DOHH2 (cell line): Measurements from ENCODE around the gene ZNF697.

Experiments used
- H3F3A ChIP-seq: fragments of 200-600 bp; sonication (generic), shearing (Covaris generic); 2 replicates; pipeline ENCODE4 v1.6.0; 2016; ENCODE audit warnings: antibody characterized with exemption, mild to moderate bottlenecking; ENCODE audit not compliant: control insufficient read depth, insufficient read depth
- H3K27ac ChIP-seq: fragments of 200-600 bp; sonication (generic); 2 replicates; pipeline ENCODE4 v1.5.1; 2014; ENCODE audit warnings: low read depth, mild to moderate bottlenecking, low read length, moderate library complexity
- H3K27me3 ChIP-seq: fragments of 200-600 bp; sonication (generic); 2 replicates; pipeline ENCODE4 v1.6.1; 2014; ENCODE audit warnings: mild to moderate bottlenecking, low read length, mixed read lengths; ENCODE audit not compliant: control insufficient read depth
- H3K36me3 ChIP-seq: fragments of 200-600 bp; sonication (generic); 2 replicates; pipeline ENCODE4 v1.6.1; 2014; ENCODE audit warnings: mild to moderate bottlenecking, low read length, moderate library complexity, mixed read lengths; ENCODE audit not compliant: control insufficient read depth
- H3K4me1 ChIP-seq: fragments of 200-600 bp; sonication (generic); 2 replicates; pipeline ENCODE4 v1.6.1; 2014; ENCODE audit warnings: mild to moderate bottlenecking, low read length, mixed read lengths; ENCODE audit not compliant: control insufficient read depth
- H3K4me2 ChIP-seq: fragments of 200-600 bp; sonication (generic); 2 replicates; pipeline ENCODE4 v1.6.0; 2014; ENCODE audit warnings: mild to moderate bottlenecking, low read length, moderate library complexity
- H3K4me3 ChIP-seq: fragments of 200-600 bp; sonication (generic); 2 replicates; pipeline ENCODE4 v1.5.1; 2014; ENCODE audit warnings: mild to moderate bottlenecking, low read length, mixed read lengths
- H3K79me2 ChIP-seq: fragments of 200-600 bp; sonication (generic); 2 replicates; pipeline ENCODE4 v1.6.1; 2014; ENCODE audit warnings: mild to moderate bottlenecking, low read length, mixed read lengths; ENCODE audit not compliant: control insufficient read depth
- H3K9me2 ChIP-seq: fragments of 200-600 bp; sonication (generic); replicated peaks from 2 replicates; pipeline ENCODE4 v1.6.1; 2014; ENCODE audit warnings: mild to moderate bottlenecking, low read length, mixed read lengths; ENCODE audit not compliant: control insufficient read depth
- H3K9me3 ChIP-seq: fragments of 200-600 bp; sonication (generic); 2 replicates; pipeline ENCODE4 v1.6.1; 2014; ENCODE audit warnings: antibody characterized with exemption, low read length, mixed read lengths; ENCODE audit not compliant: control insufficient read depth, insufficient read depth
- H4K20me1 ChIP-seq: fragments of 200-600 bp; sonication (generic); 2 replicates; pipeline ENCODE4 v1.6.0; 2014; ENCODE audit warnings: low read depth, mild to moderate bottlenecking, antibody characterized with exemption, low read length, moderate library complexity; ENCODE audit not compliant: control insufficient read depth, insufficient read depth
- CTCF ChIP-seq: fragments of 200-600 bp; sonication (generic); IDR thresholded peaks from one replicate; pipeline ENCODE4 v1.5.1; 2014; ENCODE audit warnings: antibody characterized with exemption, mild to moderate bottlenecking, low read depth, low read length; ENCODE audit not compliant: poor library complexity, severe bottlenecking
- EZH2phosphoT487 ChIP-seq: fragments of 200-600 bp; sonication (generic); IDR thresholded peaks from 2 replicates; pipeline ENCODE4 v1.6.1; 2017; ENCODE audit warnings: borderline replicate concordance, mild to moderate bottlenecking, antibody characterized with exemption, low read length, moderate library complexity, mixed read lengths

The ZNF697 gene

GRCh38 chr1:119646521-119647227 is 1.4 kb downstream of the ZNF697 start:
- peaks cover 15% of the 10 kb centered on the region for H3K27me3 ChIP-seq
- no peaks in the 10 kb centered on the region for H3K9me3 ChIP-seq
- H3K4me2 ChIP-seq: no peak overlapping the region
- no peaks in the 10 kb centered on the region for H3F3A ChIP-seq
- no peaks in the 10 kb centered on the region for H3K36me3 ChIP-seq
- no peak for TF ChIP-seq EZH2phosphoT487
- no peak overlapping the region for H3K27ac ChIP-seq
- H4K20me1 ChIP-seq: no peaks in the 10 kb centered on the region
- no peaks in the 10 kb centered on the region for H3K79me2 ChIP-seq
- H3K4me1 ChIP-seq: no peaks in the 10 kb centered on the region
- H3K9me2 ChIP-seq: no peaks in the 10 kb centered on the region
- no peak overlapping the region for H3K4me3 ChIP-seq

GRCh38 chr1:119639109-119639508 is 9.0 kb downstream of the ZNF697 start:
- no peaks in the 10 kb centered on the region for H3K79me2 ChIP-seq
- TF ChIP-seq CTCF: no peak
- no peak for TF ChIP-seq EZH2phosphoT487
- no peak overlapping the region for H3K27ac ChIP-seq
- H3K9me2 ChIP-seq: no peaks in the 10 kb centered on the region
- H3K36me3 ChIP-seq: no peaks in the 10 kb centered on the region
- H3F3A ChIP-seq: no peaks in the 10 kb centered on the region
- no peaks in the 10 kb centered on the region for H3K4me1 ChIP-seq
- H3K27me3 ChIP-seq: peaks cover 11% of the 10 kb centered on the region
- no peak overlapping the region for H3K4me2 ChIP-seq
- no peaks in the 10 kb centered on the region for H3K9me3 ChIP-seq
- no peaks in the 10 kb centered on the region for H4K20me1 ChIP-seq
- H3K4me3 ChIP-seq: no peak overlapping the region

- Histone ChIP-seq H3K4me3 (no peak overlapping the region), H4K20me1 (no peaks in the 10 kb centered on the region), H3K79me2 (no peaks in the 10 kb centered on the region)
These were observed 10.4 kb downstream of the ZNF697 start for GRCh38 chr1:119637710-119638109.

More at GRCh38 chr1:119637710-119638109, 10.4 kb downstream of the ZNF697 start:
- H3K9me2 ChIP-seq: no peaks in the 10 kb centered on the region
- no peaks in the 10 kb centered on the region for H3K36me3 ChIP-seq
- no peaks in the 10 kb centered on the region for H3F3A ChIP-seq
- H3K9me3 ChIP-seq: no peaks in the 10 kb centered on the region
- H3K27ac ChIP-seq: no peak overlapping the region
- no peak for TF ChIP-seq EZH2phosphoT487
- no peak for TF ChIP-seq CTCF
- H3K4me2 ChIP-seq: no peak overlapping the region
- H3K27me3 ChIP-seq: peaks cover 7% of the 10 kb centered on the region; the same call in 1 of the 2 replicates
- H3K4me1 ChIP-seq: no peaks in the 10 kb centered on the region
